Measurements from ENCODE around the gene AQP12B. TPM values are rescaled to one million over a fixed set of nuclear protein-coding genes. Genes with fewer than 3 reads are reported as not detected.
"Not testable (repeated sequence)": the region's sequence is repeated elsewhere in the genome, so short reads cannot be mapped to it uniquely, and the experiment has no call there.

The AQP12B gene, protein sequence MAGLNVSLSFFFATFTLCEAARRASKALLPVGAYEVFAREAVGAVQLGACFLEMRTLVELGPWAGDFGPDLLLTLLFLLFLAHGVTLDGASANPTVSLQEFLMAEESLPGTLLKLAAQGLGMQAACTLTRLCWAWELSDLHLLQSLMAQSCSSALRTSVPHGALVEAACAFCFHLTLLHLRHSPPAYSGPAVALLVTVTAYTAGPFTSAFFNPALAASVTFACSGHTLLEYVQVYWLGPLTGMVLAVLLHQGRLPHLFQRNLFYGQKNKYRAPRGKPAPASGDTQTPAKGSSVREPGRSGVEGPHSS
- 1 to 10 TPM in 2 of 3 donors, under 1 TPM in 1; 0.16 to 10.0 (median 3.9) TPM for total RNA-seq
- long read RNA-seq, donor 1, partial matches to known transcripts, result 0 of 1 reads
- long read RNA-seq, donor 1, other reads (novel, unspliced or antisense), result 1 of 1 reads
- long read RNA-seq, donor 2, partial matches to known transcripts, result 1 of 9 reads
- long read RNA-seq, donor 2, other reads (novel, unspliced or antisense), result 8 of 9 reads

DNA sequence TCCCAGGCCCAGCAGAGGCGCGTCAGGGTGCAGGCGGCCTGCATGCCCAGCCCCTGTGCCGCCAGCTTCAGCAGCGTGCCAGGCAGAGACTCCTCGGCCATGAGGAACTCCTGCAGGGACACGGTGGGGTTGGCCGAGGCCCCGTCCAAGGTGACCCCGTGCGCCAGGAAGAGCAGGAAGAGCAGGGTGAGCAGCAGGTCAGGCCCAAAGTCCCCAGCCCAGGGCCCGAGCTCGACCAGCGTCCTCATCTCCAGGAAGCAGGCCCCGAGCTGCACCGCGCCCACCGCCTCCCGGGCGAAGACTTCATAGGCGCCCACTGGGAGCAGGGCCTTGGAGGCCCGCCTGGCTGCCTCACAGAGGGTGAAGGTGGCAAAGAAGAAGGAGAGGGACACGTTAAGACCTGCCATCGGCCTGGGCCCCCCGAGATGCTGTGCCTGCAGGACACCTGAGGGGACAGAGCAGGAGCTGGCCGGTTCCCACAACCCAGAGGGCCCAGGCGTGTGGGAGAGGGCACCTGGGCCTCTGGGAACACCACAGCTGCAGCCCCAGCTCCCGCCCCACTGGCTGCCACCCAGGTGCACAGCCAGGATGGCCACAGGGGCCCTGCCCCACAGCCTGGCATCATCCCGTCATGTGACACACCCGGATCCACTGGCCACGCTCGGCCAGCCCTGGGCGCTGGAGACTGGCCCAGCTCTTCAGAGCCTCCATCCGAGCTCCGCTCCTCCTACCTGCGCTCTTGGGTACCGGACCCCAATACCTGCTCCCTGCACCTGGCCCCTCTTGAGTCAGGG, at the start of gene AQP12B:
Gene AQP12B (minus strand): TSS at position 455 of the 794 bp plus-strand sequence. CDS start 48 bp downstream, at position 407.
- ATAC-seq (peak; percentile 57), DNase-seq (peak in 1 of 3 donors; percentile 68)
- intact Hi-C loops (cut with DNase I, micrococcal nuclease); H3K4me1 ChIP-seq (ENCODE audit: low read depth); H3K9me3 ChIP-seq; H3K36me3 ChIP-seq (ENCODE audit: low read depth); H3K4me3 ChIP-seq: not testable (repeated sequence)

DNA sequence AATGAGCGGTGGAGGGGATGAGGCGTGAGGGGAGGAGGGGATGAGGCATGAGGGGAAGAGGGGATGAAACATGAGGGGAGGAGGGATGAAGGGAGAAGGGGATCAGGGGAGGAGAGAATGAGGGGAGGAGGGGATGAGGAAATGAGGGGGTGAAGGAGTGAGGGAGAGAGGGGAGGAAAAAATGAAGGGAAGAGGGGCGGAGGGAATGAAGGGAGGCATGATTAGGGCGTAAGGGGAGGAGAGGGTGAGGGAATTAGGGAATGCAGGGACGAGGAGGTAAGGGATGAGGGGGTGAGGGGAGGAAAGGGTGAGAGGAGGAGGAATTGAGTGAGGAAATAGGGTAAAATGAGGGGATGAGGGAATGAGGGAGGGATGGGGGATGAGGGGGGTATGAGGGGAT, 49.5 kb upstream of the AQP12B start:
- DNase-seq, result no peak
- H3K9me3 ChIP-seq, result no peaks in the 10 kb centered on the region
- intact Hi-C loops (cut with DNase I, micrococcal nuclease), result no loop called here
- ATAC-seq, result no peak
- H3K36me3 ChIP-seq (ENCODE audit: low read depth), result no peaks in the 10 kb centered on the region
- TF ChIP-seq, protein P1, sequence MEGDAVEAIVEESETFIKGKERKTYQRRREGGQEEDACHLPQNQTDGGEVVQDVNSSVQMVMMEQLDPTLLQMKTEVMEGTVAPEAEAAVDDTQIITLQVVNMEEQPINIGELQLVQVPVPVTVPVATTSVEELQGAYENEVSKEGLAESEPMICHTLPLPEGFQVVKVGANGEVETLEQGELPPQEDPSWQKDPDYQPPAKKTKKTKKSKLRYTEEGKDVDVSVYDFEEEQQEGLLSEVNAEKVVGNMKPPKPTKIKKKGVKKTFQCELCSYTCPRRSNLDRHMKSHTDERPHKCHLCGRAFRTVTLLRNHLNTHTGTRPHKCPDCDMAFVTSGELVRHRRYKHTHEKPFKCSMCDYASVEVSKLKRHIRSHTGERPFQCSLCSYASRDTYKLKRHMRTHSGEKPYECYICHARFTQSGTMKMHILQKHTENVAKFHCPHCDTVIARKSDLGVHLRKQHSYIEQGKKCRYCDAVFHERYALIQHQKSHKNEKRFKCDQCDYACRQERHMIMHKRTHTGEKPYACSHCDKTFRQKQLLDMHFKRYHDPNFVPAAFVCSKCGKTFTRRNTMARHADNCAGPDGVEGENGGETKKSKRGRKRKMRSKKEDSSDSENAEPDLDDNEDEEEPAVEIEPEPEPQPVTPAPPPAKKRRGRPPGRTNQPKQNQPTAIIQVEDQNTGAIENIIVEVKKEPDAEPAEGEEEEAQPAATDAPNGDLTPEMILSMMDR (IDR thresholded peaks at IDR 0.05), result no peak
- H3K4me3 ChIP-seq, result no peak overlapping the region
- H3K4me1 ChIP-seq (ENCODE audit: low read depth), result no peaks in the 10 kb centered on the region

DNA sequence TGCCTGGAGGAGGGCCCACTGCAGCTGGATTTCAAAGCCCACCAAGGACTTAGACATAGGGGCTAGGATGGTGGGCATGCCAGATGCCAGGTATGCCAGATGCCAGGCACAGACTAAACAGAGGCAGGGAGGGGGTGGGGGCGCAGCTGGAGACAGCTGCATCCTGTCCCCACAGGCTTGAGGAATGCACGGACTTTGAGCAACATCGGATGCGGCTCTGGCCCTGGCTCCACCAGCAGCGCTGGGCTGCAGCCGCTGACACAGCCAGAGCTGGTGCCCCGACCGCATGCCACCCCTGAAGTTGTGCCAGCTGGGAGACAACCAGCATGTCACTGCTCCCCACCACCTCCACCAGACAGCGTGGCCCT, 48.5 kb upstream of the AQP12B start:
- H3K36me3 ChIP-seq (ENCODE audit: low read depth), result no peaks in the 10 kb centered on the region
- no peak overlapping the region for H3K4me3 ChIP-seq
- DNase-seq (no peak), ATAC-seq (no peak)
- intact Hi-C loops (cut with DNase I, micrococcal nuclease), result no loop called here
- no peaks in the 10 kb centered on the region for H3K4me1 ChIP-seq (ENCODE audit: low read depth)
- TF ChIP-seq, protein P1 (IDR thresholded peaks at IDR 0.05), result no peak
- H3K9me3 ChIP-seq, result no peaks in the 10 kb centered on the region

DNA sequence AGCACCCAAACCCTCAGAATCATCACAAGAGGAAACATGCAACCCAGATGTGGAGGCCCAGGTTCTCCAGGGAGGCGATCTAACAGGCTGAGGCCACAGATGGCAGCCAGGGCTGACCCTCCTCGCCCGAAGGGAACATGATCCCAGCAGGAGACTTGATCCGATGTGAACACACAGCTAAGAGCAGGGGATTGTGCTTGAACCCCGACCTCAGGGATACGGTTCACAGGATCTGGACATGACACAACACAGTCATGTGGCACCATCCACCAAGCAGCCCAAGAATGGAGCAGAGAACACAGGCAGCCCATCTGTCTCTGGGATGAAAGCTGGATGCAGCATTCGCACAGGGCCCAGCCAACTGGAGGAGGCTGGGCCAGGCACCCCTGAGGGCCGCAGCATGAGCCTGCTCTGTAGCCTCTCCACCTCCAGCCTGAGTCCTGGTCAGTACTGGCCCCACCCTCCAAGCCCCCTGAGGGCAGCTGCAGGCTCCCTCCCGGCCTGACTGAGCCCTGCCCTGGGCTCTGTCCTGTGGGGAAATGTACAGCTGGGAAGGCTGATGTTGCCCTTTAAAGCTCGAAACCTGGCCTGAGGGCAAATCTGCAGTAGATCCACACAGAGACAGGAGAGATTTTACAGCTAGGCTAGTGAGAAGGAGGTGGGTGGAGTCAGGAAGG, 48.0 kb upstream of the AQP12B start:
- Histone ChIP-seq H3K4me1 (ENCODE audit: low read depth) (no peaks in the 10 kb centered on the region), H3K9me3 (no peaks in the 10 kb centered on the region), H3K36me3 (ENCODE audit: low read depth) (no peaks in the 10 kb centered on the region), H3K4me3 (no peak overlapping the region)
- TF ChIP-seq, protein P1 (IDR thresholded peaks at IDR 0.05), result no peak
- DNase-seq (no peak), ATAC-seq (no peak)
- intact Hi-C loops (cut with DNase I, micrococcal nuclease), result no loop called here

DNA sequence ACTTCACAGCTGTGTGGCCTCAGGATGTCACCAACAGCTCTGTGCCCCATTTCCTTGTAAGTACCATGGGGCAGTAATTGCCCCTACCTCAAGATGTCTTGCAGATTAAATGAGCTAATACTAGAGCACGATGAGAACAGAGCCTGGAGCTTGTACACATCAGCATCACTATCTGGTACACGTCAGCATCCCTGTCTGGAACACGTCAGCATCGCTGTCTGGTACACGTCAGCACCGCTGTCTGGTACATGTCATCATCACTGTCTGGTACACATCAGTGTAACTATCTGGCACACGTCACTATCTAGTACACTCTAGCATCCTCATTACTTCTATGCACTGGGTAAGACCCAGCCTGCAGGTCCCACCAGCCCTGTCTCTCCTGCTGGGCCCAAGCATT, 46.1 kb upstream of the AQP12B start:
- H3K4me3 ChIP-seq, result no peak overlapping the region
- H3K9me3 ChIP-seq, result no peaks in the 10 kb centered on the region
- no peaks in the 10 kb centered on the region for H3K4me1 ChIP-seq (ENCODE audit: low read depth)
- TF ChIP-seq, protein P1 (IDR thresholded peaks at IDR 0.05), result no peak
- ATAC-seq (no peak), DNase-seq (no peak)
- H3K36me3 ChIP-seq (ENCODE audit: low read depth), result no peaks in the 10 kb centered on the region
- intact Hi-C loops (cut with DNase I, micrococcal nuclease), result no loop called here

Data from mucosa of descending colon (tissue), 3 donors.